GM18508 (cell line): Measurements from ENCODE around the gene EGFR.

ENCODE experiments used
- ATAC-seq: cut with Tn5 transposase; IDR thresholded peaks from one replicate; pipeline ENCODE4 v1.9.1; 2021; ENCODE audit warnings: moderate number of reproducible peaks; ENCODE audit not compliant: insufficient read depth, unreplicated experiment

EGFR gene

DNA sequence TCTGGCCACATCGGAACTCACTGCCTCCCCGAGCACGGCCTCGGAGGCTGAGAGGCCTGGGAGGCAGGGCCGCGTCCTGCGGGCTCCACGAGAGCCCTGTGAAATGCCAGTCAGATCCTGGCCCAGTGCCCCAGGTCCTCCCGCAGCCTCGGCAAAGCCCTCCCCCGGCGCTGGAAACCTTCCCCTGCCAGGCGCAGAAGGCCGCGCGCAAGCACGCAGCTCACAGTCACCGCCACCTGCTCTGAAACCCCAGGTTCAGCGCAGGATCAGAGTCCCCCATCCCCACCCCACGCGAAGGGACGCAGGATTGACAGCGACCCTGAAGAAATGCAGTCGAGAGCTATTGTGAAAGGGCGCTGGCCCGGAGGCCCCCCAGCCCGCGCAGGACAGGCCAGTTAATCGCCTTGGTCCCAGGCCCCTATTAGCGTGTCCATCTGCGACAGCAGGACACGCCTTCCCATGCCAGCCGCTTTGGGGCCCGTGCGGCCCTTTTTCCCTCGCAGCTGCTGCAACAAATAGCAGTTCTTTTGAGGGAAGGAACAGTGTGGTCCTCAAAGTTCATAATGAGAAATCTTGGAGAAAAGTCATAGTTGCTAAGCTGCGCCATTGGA is 13.5 kb upstream of the EGFR start:
- ATAC-seq, result no peak

DNA sequence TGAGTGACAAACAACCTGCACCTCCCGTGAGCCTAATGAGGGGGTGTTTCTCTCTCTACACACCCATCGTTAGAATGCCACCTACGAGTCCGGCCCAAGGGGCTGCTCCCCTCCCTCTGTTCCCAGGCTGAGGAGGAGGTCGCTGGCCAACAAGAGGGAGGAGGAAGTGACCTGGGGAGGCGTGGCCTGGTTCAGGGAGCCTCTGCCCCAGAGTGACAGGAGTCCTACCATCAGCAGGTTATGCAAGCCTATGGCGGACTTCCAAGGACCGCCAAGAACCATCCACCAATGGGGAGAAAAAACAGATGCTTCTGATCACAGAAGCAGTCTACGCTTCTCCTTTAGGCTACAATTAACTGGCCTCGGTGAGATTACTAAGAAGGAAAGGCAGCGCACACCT is 12.3 kb upstream of the EGFR start:
- no peak for ATAC-seq

DNA sequence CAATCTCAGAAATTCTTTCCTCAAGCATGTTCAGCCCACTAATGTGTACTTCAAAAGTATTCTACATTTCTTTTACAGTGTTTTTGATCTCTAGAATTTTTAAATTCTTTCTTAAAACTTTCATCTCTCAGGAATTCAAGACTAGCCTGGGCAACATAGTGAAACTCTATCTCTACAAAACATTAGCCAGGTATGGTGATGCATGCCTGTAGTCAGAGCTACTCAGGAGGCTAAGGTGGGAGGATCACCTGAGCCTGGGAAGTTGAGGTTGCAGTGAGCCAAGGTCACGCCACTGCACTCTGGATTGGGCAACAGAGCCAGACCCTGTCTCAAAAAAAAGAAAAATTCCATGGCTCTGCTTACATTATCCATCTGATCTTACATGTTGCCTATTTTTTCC is 5.0 kb upstream of the EGFR start:
- no peak for ATAC-seq

DNA sequence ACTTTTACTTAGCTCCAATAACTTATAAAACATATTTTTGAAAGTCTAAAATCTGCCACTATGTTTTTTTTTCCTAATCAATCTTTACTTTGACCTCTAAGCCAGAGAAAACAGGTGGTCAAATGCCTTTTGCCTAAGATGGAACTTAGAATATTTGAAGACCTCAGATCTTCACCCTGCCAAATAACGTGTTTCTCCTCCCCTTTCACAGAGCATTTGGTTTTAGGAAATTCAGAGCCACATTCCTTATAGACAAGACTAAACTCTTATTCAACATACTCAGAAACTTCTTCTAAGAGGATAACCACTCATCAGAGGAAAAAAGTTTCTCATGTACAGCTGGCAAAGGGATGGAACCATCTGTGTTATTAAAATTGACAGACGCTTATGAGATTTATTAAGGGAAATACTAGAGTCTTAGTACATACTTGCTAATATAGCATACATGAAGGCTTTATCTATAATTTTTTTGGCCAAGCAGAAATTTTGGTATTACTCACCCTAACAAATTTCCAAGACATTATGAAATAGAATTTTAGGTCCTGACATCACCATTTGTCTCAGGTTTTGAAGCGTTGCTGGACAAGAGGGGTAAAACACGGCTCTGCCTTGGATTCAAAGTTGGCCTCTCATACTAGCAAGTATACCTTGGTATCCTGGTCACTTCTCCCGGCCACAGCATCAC is 2.6 kb upstream of the EGFR start:
- ATAC-seq, result no peak

DNA sequence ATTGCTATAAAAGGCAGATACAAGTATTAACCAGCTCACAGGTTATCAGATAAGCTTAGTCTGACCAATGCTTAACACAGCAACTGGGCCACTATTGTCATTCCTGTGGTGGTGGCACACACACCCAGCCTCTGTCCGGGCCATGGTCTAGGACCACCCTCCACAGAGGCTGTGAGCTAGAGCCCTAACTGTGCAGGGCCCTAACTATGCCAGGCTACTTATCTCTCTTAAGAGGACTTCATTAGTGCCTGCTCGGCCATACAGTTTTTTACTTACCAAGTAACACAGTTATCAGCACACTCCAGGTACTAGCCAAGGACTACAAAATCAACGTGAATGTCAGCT is 2.1 kb upstream of the EGFR start:
- no peak for ATAC-seq

DNA sequence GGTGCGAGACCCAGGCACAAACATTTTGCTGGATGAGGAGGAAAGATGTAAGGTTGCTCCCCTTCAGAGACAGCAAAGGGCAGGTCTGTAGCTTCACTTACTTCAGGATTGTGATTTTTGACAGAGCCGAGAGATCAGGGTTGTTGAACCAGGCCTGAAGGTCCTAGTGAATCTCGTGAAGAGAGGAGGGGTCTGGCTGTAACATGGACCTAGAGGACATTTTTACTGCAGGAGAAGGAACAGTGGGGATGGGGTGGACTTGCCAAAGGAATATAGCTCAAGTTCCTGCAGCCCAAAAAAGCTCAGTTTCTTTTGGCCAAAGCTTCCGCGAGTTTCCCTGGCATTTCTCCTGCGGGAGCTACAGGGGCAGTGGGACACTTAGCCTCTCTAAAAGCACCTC is 976 bp upstream of the EGFR start:
- no peak for ATAC-seq

DNA sequence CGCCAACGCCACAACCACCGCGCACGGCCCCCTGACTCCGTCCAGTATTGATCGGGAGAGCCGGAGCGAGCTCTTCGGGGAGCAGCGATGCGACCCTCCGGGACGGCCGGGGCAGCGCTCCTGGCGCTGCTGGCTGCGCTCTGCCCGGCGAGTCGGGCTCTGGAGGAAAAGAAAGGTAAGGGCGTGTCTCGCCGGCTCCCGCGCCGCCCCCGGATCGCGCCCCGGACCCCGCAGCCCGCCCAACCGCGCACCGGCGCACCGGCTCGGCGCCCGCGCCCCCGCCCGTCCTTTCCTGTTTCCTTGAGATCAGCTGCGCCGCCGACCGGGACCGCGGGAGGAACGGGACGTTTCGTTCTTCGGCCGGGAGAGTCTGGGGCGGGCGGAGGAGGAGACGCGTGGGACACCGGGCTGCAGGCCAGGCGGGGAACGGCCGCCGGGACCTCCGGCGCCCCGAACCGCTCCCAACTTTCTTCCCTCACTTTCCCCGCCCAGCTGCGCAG is 424 bp downstream of the EGFR start:
- ATAC-seq, result no peak

DNA sequence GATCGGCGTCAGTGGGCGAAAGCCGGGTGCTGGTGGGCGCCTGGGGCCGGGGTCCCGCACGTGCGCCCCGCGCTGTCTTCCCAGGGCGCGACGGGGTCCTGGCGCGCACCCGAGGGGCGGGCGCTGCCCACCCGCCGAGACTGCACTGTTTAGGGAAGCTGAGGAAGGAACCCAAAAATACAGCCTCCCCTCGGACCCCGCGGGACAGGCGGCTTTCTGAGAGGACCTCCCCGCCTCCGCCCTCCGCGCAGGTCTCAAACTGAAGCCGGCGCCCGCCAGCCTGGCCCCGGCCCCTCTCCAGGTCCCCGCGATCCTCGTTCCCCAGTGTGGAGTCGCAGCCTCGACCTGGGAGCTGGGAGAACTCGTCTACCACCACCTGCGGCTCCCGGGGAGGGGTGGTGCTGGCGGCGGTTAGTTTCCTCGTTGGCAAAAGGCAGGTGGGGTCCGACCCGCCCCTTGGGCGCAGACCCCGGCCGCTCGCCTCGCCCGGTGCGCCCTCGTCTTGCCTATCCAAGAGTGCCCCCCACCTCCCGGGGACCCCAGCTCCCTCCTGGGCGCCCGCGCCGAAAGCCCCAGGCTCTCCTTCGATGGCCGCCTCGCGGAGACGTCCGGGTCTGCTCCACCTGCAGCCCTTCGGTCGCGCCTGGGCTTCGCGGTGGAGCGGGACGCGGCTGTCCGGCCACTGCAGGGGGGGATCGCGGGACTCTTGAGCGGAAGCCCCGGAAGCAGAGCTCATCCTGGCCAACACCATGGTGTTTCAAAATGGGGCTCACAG is 1.1 kb downstream of the EGFR start:
- ATAC-seq, result no peak

DNA sequence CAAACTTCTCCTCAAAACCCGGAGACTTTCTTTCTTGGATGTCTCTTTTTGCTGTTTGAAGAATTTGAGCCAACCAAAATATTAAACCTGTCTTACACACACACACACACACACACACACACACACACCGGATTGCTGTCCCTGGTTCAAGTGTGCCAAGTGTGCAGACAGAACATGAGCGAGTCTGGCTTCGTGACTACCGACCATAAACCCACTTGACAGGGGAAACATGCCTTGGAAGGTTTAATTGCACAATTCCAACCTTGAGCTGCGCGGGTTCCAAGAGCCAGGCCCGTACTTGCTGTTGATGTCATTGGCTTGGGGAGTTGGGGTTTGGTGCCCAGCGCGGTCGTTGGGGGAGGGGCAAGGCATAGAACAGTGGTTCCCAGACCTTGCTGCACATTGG is 1.7 kb downstream of the EGFR start:
- ATAC-seq, result no peak

DNA sequence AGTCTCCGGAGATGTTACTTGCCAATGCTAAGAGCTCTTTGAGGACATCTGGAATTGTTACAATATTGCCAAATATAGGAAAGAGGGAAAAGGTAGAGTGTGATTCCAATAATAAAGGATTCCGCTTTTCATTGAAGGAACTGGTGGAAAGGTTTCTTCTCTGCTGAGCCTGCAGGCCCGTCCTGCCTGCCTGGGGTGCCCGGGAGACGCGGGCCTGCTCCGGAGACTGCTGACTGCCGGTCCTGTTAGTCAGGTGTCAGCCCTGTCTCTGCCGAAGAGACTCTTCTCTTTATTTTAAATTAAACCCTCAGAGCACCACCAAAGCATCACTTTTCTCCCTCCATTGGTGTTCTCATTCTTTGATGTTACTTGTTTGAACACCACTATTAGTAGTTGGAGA is 2.2 kb downstream of the EGFR start:
- ATAC-seq, result no peak

DNA sequence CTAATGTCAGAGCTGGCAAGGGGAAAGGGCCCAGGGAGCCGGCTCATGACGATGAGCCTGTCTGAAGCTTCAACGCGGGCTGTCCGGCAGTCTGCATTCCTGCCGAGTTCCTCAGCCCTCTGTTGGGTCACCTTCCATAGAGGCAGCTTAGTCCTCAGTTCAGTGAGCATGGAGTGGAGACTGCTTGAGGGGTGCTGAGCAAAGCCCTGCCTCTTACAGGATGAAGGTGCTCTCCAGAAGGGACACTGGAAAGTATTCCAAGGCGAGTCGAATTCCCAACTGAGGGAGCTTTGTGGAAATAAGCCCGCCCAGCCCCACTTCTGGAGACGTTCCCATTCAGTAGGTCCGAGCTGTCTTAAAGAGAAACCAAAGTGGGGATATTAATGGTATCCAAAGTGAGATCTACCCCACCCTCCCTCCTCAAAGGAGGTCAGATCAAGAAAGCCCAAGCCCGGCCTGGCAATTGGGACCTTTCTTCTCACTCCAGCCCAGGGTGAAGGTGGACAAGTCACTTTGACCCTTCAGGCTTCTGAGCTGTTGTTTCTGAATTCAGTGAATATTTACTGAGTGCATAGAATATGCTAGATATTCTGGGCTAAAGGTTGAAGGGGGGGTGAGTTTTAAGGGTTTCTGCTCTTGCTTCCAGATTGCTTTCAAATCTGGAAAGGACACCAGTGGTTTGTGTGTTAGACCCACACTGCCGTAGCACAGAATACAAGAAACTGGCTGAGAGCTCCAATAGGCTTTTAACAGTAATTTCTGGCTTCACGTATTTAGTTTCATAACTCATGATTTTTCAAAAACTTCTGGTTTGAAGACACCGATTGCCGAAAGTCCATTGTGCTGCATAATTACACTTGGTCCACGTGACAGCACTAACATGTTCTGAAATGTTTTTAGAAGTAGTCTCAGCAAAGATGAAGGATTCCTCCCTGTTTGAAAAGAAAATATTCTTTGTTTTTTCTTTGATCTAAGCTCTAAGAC is 3.5 kb downstream of the EGFR start:
- ATAC-seq, result no peak

DNA sequence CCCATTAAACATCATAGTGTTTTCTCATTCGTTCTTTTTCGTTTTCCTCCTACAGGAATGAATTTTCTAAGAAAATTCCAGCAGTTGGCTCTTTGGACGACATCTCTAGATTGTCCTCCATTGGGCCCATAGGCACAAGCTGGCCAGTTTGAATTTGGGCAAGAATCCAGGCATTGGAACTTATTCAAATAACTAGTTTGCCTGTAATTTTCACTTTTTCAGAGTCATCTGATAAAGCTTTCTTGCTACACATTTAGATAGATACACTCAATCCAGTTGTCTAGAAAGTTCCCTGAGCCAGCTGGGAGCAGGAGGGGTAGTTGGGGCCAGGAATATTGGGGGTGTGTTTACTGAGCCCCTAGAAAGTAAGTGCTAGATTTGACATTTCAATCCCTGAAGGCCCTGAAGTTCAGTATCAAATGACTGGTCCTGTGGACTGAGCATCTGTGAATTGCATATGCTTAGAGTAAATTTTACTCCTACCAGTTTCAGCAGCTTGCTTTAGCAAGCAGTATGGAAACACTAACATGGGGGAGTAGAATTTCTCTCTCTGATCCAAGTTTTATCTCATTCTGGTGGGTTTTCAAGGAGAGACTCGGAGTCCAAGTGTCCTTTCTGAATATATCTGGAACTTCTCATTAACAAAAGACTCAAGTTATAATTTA is 5.2 kb downstream of the EGFR start:
- ATAC-seq, result no peak

DNA sequence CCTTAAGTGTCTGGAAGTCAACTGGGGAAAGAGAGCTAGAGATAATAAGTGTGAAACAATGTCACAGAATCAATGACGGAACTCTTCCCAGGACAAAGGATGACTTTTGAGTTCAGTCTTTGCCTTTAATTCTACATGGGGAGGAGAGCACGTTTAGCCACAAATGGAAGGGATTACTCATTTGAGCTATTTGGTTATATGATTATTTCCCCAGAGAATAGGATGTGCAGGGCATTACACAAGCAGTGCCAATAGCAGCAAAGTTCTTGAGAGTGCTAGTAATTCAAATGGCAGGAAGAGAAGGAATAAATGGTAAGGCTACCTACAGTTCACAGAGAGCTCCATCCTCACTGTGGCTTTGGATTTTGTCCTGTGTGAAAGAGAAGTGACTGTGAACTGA is 6.0 kb downstream of the EGFR start:
- ATAC-seq, result no peak

DNA sequence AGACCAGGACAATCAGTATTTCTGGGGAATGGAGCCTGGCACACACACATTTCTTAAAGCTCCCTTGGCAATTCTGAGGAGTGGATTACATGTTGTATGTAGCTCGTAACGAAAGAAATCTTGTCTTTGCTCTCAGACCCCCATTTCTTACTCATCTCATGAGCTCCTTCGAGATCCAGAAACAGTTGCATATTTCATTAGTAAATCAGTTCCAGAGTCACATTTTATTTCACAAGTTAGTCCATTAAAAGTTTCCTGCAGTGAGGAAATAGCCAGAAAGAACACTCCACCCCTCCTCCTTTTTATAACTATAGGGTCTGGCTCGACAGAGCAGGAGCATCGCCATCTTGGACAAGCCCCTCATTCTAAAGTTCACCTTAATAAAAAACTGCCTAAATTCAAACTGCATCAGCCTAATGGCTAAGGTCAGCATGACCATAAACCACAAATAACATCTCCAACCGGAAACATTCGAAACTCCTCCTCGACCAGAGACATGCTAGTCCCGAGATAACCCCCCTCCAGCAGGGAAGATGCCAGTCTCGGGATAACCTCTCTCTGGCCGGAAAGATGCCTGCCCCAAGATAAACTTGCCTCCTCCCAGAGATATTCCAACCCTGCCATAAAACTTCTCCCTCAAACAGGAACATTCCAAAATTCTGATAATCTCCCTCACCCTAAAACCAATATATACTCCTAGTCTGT is 7.4 kb downstream of the EGFR start:
- ATAC-seq, result no peak

DNA sequence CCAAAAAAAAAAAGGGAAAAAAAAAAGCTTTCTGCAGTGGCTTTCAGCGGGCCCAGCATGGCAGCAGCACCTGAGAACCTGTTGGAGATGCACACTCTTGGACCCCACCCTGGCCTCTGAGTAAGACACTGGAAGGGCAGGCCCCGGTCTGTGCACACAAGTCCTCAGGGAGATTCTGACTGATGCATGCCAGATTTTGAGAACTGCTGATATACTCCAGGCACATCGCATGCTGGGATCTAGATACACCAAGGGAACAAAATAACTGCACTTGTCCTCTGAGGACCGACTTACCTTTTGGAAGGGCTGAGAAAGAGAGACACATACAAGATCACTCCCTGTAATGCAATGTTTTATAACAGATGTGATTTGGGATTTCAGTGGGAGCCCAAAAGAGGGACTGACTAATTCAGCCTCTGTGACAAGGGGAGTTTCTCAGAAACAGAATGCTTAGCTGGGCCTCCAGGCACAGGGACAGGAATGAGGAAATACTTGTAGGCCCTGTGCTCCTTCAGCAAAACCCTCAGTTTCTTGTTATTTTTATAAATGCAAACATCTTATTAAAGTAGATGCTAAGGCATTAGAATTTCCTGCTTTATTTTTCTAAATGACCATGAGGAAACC is 8.2 kb downstream of the EGFR start:
- no peak for ATAC-seq

DNA sequence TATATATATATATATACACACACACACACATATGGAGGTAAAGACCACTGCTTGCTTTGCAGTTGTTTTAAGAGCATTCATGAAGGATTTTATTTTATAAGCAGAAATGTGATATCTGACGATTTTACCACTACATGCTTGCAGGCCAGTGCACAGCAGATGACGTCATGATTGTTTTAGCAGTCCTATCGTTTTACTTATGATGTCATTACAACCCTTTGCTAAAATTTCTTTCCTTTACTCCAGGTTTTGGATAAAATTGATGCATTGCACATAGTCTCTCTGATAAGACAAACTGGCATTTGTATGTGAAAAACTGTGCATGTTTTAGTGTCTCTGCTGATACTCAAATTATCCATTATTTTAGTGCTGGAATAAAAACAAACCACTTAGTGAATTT is 9.2 kb downstream of the EGFR start:
- ATAC-seq, result no peak

DNA sequence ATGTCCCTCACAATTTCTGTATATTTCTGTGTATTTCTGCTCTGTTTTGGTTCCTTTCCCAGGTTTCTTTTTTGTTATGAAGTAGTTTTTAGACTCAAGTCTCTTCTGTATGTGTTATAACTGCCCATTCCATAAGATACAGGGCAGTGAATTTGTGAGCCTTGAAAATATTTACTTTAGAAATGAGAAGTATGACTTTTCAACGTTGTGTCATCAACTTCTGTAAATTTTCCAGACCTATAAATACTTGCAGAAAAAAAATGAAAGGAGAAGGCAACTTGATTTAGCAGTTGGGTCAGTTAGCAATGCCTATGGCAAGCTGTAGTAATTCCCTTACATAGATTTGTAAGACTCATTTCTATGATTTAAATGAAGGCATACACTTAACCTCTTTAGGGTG is 11.5 kb downstream of the EGFR start:
- no peak for ATAC-seq

DNA sequence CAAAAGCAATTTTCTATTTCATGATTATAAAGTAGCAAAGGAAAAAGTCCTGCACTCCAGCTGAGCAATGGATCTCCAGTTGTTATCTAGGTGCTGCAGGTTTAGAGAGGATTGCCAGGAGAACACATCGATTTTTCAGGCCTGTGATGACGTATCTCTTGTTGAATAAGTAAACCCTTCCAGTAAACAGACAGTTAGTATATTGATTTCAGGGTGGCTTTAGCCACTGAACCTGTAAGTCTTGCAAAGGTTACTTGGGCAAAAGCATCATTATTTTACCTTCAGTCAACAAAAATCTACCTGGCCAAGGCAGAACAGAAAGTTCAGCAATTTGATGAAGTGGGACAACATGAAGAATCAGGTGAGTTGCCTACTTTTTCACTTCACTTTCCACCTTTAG is 12.3 kb downstream of the EGFR start:
- no peak for ATAC-seq
